CD4-positive, alpha-beta T cell (primary cell): ENCODE data around the gene KLC1. TPM values are rescaled to one million over a fixed set of nuclear protein-coding genes. Genes with fewer than 3 reads are reported as not detected.

Source experiments
- ATAC-seq: fragments of 200-7000 bp; cut with Tn5 transposase; one replicate; pipeline ENCODE4 v1.10.0; 2022; ENCODE audit warnings: mild to moderate bottlenecking; ENCODE audit not compliant: poor library complexity
- CTCF ChIA-PET: fragments of 350-600 bp; sonication (Branson Sonifier 250); formaldehyde crosslinking; loops from one replicate; lab custom pipeline; 2021; ENCODE audit warnings: antibody characterized with exemption, inconsistent platforms; lab: Charles Lee
- POLR2A ChIA-PET: fragments of 350-600 bp; sonication (Branson Sonifier 250); formaldehyde crosslinking; loops from one replicate; lab custom pipeline; 2021; ENCODE audit warnings: antibody characterized with exemption, inconsistent platforms; lab: Charles Lee
- DNase-seq, 14 experiments: peaks; one replicate each; pipeline ENCODE4 v3.0.0-alpha.2; 2013 to 2020; ENCODE audit warnings: mixed read lengths in 2 of 14
- H3K27ac ChIP-seq, 2 donors: one replicate each; pipeline versions ENCODE4 v1.5.1 to v1.7.0; 2013; ENCODE audit warnings: low read length in 2 of 2, low read depth in 1 of 2, mild to moderate bottlenecking in 1 of 2
- H3K27me3 ChIP-seq, 2 experiments: 1 replicate in 1 of 2; 2 replicates in 1 of 2; pipeline versions ENCODE4 v1.6.1 to v1.7.0; 2013; ENCODE audit warnings: low read length in 2 of 2, control low read depth in 1 of 2, mild to moderate bottlenecking in 1 of 2, moderate library complexity in 1 of 2; ENCODE audit not compliant: insufficient read depth in 2 of 2, control insufficient read depth in 1 of 2
- H3K36me3 ChIP-seq: one replicate; pipeline ENCODE4 v1.6.1; 2013; ENCODE audit warnings: low read length, control low read depth; ENCODE audit not compliant: insufficient read depth
- H3K4me1 ChIP-seq: one replicate; pipeline ENCODE4 v1.6.1; 2013; ENCODE audit warnings: low read length, control low read depth; ENCODE audit not compliant: insufficient read depth
- H3K4me3 ChIP-seq: one replicate; pipeline ENCODE4 v1.5.1; 2013; ENCODE audit warnings: mild to moderate bottlenecking, low read length, moderate library complexity
- H3K9me3 ChIP-seq, 2 experiments: 1 replicate in 1 of 2; 2 replicates in 1 of 2; pipeline versions ENCODE4 v1.6.1 to v1.7.0; 2013; ENCODE audit warnings: low read length in 2 of 2, mild to moderate bottlenecking in 2 of 2, control low read depth in 1 of 2, moderate library complexity in 1 of 2; ENCODE audit not compliant: control insufficient read depth in 1 of 2, insufficient read depth in 1 of 2
- H3K27ac Mint-ChIP-seq: one replicate; pipeline ENCODE4 v1.8.0; 2020; ENCODE audit warnings: mixed read lengths
- H3K27me3 Mint-ChIP-seq: one replicate; pipeline ENCODE4 v1.8.0; 2021; ENCODE audit warnings: mixed read lengths
- H3K36me3 Mint-ChIP-seq: one replicate; pipeline ENCODE4 v1.8.0; 2021; ENCODE audit warnings: low read depth, mixed read lengths
- H3K4me1 Mint-ChIP-seq: one replicate; pipeline ENCODE4 v1.8.0; 2021; ENCODE audit warnings: low read depth, mixed read lengths
- H3K4me3 Mint-ChIP-seq: one replicate; pipeline ENCODE4 v1.8.0; 2020; ENCODE audit warnings: mild to moderate bottlenecking, mixed read lengths
- H3K9me3 Mint-ChIP-seq: one replicate; pipeline ENCODE4 v1.8.0; 2020; ENCODE audit warnings: mixed read lengths
- CTCF ChIP-seq: fragments of 200-600 bp; IDR thresholded peaks from one replicate; pipeline ENCODE4 v1.8.0; 2022; ENCODE audit warnings: antibody characterized with exemption, mild to moderate bottlenecking
- intact Hi-C, 2 experiments: fragments of 100-400 bp; cut with DNase I in 1 of 2; cut with micrococcal nuclease in 1 of 2; formaldehyde crosslinking; loops; one replicate each; pipeline versions ENCODE4 v1.15.1 to v1.9.0; 2023 to 2025; cut with DNase I, micrococcal nuclease
- total RNA-seq, 174 experiments: library from RNA in 2 of 174; stranded (reverse) in 2 of 174; gene quantifications; one replicate each; pipeline ENCODE4 v1.2.3 and lab custom pipeline; 2021 to 2026

The KLC1 gene
- total RNA-seq, 2 experiments from 2014 or later: 111 to 119 TPM

- peaks cover 7% of the 10 kb centered on the region for H3K27me3 Mint-ChIP-seq
- CTCF ChIA-PET: no interaction called here
- Histone ChIP-seq H3K27ac (no peak overlapping the region), H3K27me3 (peaks cover 5 to 7% of the 10 kb centered on the region in 2 experiments), H3K36me3 (no peaks in the 10 kb centered on the region), H3K9me3 (peaks cover 10 to 13% of the 10 kb centered on the region in 2 experiments), H3K4me3 (no peak overlapping the region), H3K4me1 (peaks cover 22% of the 10 kb centered on the region)
- peaks cover 18% of the 10 kb centered on the region for H3K4me1 Mint-ChIP-seq
- ATAC-seq: no peak
- intact Hi-C loops: no loop called here
- H3K27ac Mint-ChIP-seq: no peak overlapping the region
- no peak overlapping the region for H3K4me3 Mint-ChIP-seq
- no peaks in the 10 kb centered on the region for H3K36me3 Mint-ChIP-seq
- no peak for DNase-seq
- POLR2A ChIA-PET: no interaction called here
- H3K9me3 Mint-ChIP-seq: no peaks in the 10 kb centered on the region
- no peak for TF ChIP-seq CTCF
Measured at GRCh38 chr14:103611215-103611614, 17.8 kb upstream of the KLC1 start.

- no peak overlapping the region for H3K27ac Mint-ChIP-seq
- intact Hi-C loops: no loop called here
- H3K9me3 Mint-ChIP-seq: no peaks in the 10 kb centered on the region
- ChIA-PET POLR2A (no interaction called here), CTCF (no interaction called here)
- Histone ChIP-seq H3K4me3 (no peak overlapping the region), H3K27ac (no peak overlapping the region), H3K27me3 (peaks cover 2% of the 10 kb centered on the region in 2 experiments), H3K9me3 (peaks cover 10 to 13% of the 10 kb centered on the region in 2 experiments), H3K4me1 (peaks cover 2% of the 10 kb centered on the region), H3K36me3 (no peaks in the 10 kb centered on the region)
- ATAC-seq (no peak), DNase-seq (no peak)
- TF ChIP-seq CTCF: no peak
- H3K27me3 Mint-ChIP-seq: peaks cover 7% of the 10 kb centered on the region
- H3K4me3 Mint-ChIP-seq: no peak overlapping the region
- no peaks in the 10 kb centered on the region for H3K4me1 Mint-ChIP-seq
- no peaks in the 10 kb centered on the region for H3K36me3 Mint-ChIP-seq
Measured at GRCh38 chr14:103613517-103613916, 15.5 kb upstream of the KLC1 start.

GRCh38 chr14:103616635-103617300 lies 12.2 kb upstream of the KLC1 start:
- Histone ChIP-seq H3K4me1 (no peaks in the 10 kb centered on the region), H3K9me3 (peaks cover 0 to 5% of the 10 kb centered on the region in 2 experiments), H3K27ac (no peak overlapping the region), H3K27me3 (no peaks in the 10 kb centered on the region), H3K36me3 (no peaks in the 10 kb centered on the region), H3K4me3 (no peak overlapping the region)
- no peak for ATAC-seq
- no peak overlapping the region for H3K27ac Mint-ChIP-seq
- no peak for TF ChIP-seq CTCF
- CTCF ChIA-PET: no interaction called here
- POLR2A ChIA-PET: no interaction called here
- H3K4me3 Mint-ChIP-seq: no peak overlapping the region
- peaks cover 4% of the 10 kb centered on the region for H3K27me3 Mint-ChIP-seq
- H3K9me3 Mint-ChIP-seq: no peaks in the 10 kb centered on the region
- no peaks in the 10 kb centered on the region for H3K4me1 Mint-ChIP-seq
- no peaks in the 10 kb centered on the region for H3K36me3 Mint-ChIP-seq
- intact Hi-C loops: no loop called here
- no peak for DNase-seq
